ENCODE data around the gene PAM.

Gene PAM

DNA sequence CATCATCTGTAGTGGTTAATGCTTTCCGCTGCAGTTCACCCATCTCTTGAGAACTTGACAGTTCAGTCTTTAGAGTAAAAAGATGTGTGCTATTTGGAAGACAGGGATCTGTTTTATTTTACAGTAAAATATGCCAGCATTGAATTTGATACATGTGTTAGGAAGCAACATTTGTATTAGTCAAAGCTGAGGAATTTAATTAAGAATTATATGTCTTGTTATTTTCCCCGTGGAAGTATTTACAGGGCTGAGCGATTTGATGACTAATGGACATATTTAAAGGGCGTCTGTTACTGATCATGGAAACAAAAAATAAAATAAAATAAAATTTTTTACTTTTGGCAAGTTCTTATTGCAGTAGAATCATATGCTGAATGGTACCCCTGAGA lies 101.3 kb downstream of the PAM start:
- DNase-seq (ENCODE audit: low read depth in 1 of 2, low spot score in 1 of 2), result no peak

DNA sequence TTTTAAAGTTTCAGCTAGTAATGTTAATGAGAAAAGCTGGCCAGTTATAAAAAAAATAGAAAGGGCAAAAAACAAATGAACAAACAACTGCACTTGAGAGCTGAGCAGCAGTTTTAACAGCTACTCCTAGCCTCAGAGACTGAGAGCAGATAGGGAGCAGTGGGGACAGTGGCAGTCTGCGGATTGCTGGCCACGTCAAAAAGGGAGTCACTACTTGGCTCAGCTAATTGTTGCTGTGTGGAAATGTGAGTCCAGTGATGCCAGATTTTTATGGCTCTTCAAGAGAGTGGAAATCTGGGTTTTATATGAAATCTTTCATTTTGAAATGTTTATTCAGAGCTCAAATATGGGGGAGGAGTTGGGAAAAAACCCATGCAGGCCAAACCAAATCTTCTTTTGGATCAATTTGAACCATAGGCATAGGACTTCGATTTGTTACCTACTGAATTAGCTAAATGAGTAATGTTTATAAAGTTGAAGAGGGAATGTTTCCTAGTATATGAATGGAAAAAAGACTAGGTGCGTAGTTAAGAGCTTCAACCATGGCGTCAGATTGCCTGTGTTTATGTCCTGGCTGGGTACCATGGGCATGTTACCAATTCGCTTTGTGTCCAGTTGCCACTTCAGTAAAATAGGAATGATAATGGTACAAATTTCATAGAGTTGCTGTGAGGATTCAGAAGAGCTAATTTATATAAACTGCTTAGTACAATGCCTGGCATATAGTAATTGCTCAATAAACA lies 102.1 kb downstream of the PAM start:
- DNase-seq (ENCODE audit: low read depth in 1 of 2, low spot score in 1 of 2), result no peak

DNA sequence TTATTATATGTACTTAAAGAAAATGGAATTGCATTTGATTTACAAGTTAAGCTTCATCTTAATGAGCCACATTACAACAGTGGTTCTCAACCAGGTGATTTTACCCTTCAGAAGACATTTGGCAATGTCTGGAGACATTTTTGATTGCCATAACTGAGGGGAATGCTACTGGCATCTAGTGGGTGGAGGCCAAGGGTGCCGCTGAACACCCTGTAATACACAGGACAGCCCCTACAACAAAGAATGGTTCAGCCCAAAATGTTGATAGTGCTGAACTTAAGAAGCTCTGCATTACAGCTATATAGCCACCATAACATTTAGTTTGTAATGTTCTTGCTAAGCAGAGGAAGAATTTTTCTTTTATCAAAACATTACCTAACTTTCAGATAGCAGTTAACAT lies 103.1 kb downstream of the PAM start:
- no peak for DNase-seq (ENCODE audit: low read depth in 1 of 2, low spot score in 1 of 2)

DNA sequence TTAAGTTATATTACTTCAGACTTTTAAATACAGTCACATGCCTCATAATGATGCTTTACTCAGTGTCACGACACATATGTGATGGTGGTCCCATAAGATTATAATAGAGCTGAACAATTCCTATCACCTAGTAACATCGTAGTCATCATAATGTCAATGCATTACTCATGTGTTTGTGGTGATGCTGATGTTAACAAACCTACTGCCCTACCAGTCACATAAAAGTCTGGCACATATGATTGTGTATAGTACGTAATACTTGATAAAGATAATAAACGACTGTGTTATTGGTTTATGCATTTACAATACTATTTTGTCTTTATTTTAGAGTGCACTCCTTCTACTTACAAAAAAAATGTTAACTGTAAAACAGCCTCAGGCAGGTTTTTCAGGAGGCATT lies 103.7 kb downstream of the PAM start:
- DNase-seq (ENCODE audit: low read depth in 1 of 2, low spot score in 1 of 2), result no peak

DNA sequence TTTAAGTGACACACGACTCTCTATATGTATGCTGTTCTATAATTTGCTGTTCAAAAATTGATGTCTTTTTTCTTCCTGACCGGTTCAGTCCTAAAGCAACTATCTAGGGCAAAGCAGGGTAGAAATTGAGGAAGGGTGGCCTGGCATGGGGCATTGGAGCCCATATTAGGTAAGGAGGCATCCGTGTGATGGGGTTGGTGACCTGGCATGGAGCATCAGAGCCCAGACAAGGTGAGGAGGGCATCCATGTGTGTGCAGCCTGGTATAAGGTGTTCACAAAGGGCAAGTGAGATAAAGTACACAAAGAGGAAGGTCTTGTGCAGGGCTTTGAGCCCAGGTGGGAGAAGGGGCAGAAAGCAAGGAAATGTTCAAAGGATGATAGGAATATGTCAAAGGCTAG lies 104.9 kb downstream of the PAM start:
- no peak for DNase-seq (ENCODE audit: low read depth in 1 of 2, low spot score in 1 of 2)

DNA sequence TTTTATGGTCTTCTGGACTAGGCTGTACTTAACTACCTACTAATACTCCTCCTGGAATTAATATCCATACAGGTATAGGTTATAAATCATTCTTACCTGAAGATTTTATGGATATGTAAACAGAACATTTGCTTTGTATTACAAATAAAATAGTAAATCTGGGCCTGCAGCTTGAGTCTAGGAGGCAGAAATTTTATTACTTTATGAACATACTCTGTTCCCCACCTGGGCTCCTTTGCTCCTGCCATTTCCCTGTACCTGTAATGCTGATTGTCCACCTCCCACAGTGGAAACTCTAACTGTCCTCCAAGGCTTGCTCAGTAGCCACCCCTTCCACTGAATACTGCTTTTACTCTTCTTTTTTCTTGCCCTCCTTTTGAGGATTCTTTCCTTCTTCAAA lies 108.0 kb downstream of the PAM start:
- no peak for DNase-seq (ENCODE audit: low read depth in 1 of 2, low spot score in 1 of 2)

DNA sequence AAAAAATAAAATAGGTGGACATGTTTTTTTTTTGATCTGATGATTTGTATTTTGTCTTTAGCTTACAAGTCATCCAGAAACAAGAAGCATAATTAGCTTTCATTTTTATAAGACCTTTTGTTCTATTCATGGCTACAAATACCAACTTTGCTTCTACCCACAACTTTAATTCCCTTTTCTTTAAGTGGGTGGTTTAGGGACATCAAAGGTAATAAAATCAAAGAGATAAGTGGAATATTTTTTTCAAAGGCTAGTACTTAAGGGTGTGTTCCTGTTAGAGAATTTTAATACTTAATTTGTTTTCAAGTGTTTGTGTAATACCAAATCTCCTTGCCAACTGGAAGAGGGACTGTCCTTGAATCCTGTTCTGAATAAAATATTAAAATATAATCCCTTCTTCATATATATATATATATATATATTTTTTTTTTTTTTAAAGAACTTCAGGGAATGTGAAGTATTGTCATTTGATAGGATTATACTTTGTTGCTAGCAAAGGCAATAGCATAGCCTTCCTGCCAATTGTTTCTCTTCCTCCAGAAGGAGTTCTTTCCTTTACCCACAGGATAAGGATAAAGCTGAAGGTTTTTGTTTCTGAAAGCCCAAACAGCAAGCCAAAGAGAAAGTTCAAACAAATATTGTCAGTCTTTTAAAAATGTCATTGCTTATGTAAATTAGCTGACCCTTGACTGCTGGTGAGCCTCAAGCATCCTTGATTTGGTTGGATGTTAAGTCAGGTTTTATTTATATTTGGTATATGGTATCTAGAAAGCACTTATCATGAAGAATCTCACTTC lies 108.9 kb downstream of the PAM start:
- no peak for DNase-seq (ENCODE audit: low read depth in 1 of 2, low spot score in 1 of 2)

DNA sequence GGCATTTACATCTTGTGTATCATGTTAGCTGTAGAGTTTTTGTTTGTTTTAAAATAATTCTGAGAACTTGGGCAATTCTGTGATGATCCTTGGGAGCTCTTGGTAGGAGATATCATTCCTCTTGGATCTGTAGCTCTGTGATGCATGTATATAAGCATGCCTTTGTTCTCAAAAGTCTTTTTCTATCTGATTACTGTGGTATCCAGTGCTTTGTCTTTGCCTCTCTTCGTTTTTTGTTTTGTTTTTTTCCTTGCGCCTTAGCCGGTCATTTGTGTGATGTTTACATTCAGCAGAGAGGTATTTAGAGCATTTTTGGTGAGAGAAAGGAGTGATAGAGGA lies 110.0 kb downstream of the PAM start:
- no peak for DNase-seq (ENCODE audit: low read depth in 1 of 2, low spot score in 1 of 2)

DNA sequence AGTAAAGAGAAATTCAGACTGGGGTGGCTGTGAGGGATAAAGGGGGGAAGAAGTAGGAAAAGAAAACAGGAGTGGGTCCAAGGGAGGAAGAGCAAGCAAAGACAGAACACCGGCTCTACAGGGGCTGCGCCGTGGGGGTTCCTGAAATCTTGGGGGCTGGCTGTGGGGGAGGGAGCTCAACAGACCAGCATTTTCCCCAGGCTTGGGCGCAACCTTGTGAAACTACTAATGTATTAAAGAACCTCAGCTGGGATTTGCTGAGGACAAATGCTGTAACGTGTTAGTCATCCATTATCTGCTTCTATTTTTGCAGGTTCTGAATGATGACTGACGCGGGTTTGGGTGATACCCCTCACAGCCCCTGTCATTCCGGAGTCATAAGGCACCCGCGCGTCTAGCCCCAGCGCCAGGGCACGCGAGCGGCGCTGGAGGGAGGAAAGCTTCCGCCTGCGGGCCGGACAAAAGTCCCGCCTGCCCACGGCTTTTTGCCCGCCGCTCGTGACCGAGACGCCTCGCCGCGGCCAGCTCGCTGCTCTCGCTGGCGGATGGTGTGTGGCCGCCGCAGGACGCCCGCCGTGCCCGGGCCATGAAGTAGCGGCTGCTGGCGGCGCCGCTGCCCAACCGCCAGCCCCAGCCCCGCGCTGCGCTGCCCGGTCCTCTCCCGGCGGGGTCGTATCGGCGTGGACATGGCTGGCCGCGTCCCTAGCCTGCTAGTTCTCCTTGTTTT lies 110.6 kb downstream of the PAM start:
- DNase-seq (ENCODE audit: low read depth in 1 of 2, low spot score in 1 of 2), result no peak

DNA sequence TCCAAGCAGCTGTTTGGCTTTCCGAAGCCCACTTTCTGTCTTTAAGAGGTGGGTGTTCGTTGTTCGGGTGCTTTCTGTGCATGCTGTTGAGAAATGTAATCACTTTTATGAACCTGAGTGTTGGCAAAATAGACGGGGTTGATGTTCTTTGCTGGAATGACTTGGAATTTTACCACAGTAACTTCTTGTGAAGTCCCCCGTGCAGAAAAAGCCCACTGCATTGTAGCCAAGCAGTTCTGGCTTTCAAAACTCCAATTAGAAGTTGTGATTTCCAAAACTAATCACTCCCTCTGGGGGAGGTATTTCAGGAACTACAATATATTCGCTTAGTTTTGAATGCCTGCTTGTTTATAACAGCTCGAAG lies 111.1 kb downstream of the PAM start:
- DNase-seq (ENCODE audit: low read depth in 1 of 2, low spot score in 1 of 2), result no peak

DNA sequence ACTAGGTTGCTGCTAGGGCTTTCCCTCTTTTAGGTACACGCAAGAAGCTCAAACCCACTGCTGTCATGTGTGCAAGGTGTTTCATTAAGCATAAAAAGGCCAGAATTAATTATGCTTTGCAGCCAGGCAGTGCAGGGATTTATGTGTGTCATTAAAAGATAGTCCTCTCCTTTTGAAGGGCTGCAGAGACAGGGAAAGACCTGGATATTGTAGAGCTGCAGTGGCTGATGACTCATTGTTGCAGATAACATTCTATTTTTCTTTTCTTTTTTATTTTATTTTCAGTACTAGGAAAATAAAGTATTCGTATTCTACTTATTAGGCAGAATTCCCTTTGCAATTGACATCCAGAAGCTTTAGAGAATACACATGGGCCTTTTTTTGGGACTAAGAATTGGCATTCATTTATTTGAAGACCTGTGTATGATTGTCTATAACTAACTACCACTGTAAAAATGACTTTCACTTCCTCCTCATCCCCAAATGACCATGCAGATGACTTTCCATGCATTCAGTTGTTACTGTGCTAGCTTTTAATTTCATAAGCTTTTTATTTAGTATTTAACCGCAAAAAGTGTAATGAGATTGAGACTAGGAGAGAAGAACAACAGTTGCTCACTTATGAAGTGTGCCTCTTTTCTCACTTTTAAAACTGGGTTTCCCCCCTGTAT lies 113.0 kb downstream of the PAM start:
- no peak for DNase-seq (ENCODE audit: low read depth in 1 of 2, low spot score in 1 of 2)

DNA sequence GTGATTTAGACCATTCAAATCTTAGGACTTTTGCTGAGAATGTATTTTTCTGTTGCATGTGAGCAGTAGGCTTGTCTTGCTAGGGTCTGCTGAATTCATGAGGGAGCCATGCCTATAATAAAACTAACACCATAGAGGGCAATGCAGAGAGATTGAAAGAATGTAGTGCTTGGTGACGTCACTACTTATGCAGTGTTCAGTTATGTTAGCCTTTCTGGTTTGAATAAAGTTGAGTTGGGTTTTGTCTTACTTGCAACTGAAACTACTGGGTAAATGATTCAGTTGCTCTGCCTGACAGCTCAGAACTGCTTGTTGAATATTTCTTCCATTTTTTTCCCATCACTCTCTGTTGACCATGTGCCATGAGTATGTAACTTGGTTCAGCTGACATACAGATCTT lies 114.1 kb downstream of the PAM start:
- DNase-seq (ENCODE audit: low read depth in 1 of 2, low spot score in 1 of 2), result no peak

DNA sequence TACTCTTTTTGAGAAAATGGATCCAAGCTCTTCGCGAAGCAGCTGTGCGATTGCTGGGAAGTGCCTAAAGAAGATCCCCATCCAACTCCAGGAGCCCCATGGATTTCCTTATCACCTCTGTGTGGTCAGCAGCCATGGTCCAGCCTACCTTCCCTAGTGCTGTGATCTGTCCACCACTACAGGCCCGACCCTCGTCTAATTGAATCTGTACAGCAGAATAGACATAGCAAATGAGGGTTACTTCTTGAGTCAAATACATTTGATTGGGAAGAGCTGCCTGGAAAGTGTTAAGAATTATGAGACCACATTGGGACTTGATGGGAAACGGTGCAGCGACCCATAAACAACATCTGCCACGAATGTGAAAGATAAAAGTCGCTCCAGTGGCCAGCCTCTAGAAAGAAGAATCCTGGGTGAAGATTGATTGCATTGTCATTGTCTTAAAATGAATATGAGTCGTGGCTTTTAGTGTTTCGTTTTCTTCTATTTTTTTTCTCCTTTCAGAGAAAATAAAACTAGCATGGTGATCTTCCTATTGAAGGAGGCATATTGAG lies 118.4 kb downstream of the PAM start:
- DNase-seq (ENCODE audit: low read depth in 1 of 2, low spot score in 1 of 2), result no peak

DNA sequence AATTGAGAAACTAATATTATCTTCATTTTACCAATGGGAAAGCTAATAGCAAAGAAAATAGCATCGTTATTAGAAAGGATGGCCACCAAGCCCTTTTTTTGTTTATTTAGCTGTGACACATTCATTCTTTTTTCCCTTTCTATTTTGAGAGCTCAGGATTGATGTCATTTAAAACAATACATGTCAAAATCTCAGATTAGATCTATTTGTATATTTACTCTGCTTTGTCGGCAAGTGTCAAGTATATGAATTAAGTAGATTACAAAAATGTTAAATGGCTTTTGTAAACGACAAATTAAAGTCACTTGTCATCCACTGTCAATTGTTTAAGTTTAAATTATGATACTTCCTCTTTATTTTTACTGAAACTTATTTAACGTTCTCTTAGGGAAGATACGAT lies 118.9 kb downstream of the PAM start:
- no peak for DNase-seq (ENCODE audit: low read depth in 1 of 2, low spot score in 1 of 2)

DNA sequence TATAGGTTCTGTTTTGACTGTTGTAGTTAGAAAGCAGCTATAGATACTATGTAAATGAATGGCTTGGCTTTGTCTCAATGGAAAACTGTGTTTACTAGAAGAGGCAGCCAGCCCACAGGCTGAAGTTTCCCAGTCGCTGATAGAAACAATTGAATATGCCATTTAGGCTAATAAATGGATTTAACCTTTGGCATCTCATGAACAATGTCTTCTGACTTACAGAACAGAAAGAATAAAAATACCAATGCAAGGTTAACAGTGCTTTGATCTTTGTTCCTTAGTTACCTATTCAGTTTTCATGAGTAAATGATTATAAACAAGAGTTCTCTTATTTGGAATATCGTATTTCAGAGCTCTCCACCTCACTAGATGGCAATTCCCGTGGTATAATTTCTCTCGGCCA lies 120.6 kb downstream of the PAM start:
- no peak for DNase-seq (ENCODE audit: low read depth in 1 of 2, low spot score in 1 of 2)

DNA sequence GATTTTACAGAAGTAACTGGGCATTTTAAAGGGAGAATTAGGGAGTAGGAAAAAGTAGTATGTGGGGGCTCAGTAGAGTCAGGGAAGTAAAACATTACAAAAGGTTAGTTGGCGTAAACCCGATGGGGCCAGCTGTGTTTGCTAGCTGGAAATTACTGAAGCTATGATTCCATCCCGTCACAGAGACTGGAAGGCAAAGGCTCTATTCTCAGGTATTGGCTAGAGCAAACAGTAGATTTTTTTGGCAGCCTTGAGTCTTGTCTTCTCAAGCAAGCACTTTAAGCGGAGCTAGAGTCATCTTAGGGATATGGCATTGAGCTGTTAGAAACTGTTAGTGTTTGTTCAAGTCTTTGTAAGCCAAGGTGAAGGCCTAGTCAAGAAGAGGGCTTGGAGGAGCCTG lies 121.5 kb downstream of the PAM start:
- DNase-seq (ENCODE audit: low read depth in 1 of 2, low spot score in 1 of 2), result no peak

DNA sequence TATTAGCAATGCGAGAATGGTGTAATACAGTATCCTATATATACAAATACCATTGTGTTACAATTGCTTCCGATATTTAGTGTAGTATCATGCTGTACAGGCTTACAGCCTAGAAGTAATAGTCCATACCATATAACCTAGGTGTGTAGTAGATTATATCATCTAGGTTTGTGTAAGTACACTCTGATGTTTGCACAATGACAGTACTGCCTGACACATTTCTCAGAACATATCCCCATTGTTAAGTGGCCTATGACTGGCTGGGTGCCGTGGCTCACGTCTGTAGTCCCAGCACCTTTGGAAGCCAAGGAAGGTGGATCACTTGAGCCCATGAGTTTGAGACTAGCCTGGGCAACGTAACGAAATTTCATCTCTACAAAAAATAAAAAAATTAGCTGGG lies 124.6 kb downstream of the PAM start:
- DNase-seq (ENCODE audit: low read depth in 1 of 2, low spot score in 1 of 2), result no peak

DNA sequence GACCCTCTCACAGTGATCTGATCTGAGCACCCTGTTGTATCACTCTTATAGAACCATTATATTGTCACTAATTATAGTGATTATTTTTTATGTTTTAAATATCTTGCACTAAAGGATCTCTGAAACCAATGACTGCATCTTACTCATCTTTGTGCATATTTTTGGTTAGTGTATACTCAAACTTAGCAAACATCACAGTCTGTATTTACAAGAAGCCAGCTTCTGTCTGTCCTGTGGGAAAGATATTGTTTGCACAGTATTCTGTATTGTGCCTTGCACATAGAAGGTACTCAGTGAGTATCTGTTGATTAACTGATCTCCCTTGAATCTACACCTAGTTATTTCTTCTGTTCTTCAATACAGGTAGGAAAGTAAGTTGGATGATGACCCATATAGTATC lies 131.5 kb downstream of the PAM start:
- no peak for DNase-seq (ENCODE audit: low read depth in 1 of 2, low spot score in 1 of 2)

DNA sequence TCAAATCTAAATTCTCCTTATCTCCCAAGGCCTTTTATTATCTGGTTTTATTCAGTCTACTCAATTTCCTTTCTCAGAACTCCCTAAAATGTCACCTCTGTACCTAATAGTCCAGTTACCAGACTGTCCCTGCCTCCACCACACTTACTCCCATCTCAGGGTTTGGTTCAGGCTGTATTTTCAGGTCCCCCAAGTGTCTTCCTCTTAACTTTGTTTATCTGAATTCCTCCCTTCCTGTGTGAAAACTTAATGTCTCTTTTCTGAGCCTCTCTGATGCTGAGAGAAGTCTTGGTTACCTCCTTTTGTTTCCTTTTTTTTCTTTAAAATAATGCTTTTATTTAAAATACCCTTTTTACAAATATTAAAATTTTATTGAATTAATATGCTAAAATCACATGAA lies 133.4 kb downstream of the PAM start:
- DNase-seq (ENCODE audit: low read depth in 1 of 2, low spot score in 1 of 2), result no peak

DNA sequence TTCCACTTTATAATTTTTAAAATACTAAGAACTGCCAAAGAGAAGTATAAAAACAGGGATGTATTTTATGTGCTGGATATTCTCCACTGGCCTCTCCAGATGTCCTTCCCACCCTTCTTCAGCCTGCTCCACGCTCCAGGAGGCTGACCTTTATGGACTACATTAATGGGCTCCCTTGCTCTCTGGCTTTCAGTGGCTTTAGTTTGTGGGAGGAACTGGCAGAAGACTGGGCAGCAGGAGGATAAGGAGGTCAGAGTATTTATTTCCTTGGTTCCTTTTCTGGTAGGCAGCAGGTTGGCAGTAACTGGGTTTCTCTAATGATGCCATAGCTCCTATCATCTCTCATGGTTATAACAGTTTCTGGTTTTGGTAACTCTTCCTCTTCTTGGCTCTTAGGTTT lies 133.9 kb downstream of the PAM start:
- no peak for DNase-seq (ENCODE audit: low read depth in 1 of 2, low spot score in 1 of 2)

DNA sequence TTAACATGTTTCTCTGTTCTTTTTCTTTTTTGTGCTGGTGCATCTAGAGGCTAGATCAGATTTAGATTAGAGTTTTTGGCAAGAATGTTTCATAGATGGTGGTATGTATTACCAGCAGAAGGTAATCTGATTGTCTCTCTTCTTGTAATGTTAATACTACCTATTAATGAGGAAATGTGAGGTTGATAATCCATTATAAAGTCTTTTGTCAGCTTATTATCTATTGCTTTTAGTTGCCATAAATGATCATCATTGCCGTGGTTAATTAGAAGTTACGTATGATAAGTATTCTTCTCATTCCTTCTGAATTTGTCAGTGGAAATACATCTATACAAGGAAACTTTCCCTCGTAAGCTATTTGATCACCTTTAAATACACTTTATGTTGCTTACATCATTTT lies 135.0 kb downstream of the PAM start:
- no peak for DNase-seq (ENCODE audit: low read depth in 1 of 2, low spot score in 1 of 2)

DNA sequence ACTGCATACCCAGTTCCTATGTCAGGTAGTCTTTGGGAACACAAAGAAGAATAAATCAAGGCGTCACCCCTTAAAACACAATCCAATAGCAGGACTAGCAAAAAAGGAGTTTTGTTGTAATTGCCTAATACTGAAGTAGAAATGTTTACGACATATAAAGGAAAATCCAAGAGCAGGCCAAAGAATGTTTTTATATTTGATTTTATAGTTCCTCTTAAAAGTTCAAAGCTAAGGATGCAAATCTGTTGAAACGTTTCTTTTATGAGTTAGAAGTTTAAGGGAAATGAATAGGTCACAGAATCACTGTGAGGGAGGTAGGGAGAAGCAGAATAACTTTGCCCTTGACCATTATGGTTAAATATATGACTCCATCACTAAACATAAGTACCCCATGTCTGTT lies 136.1 kb downstream of the PAM start:
- DNase-seq (ENCODE audit: low read depth in 1 of 2, low spot score in 1 of 2), result no peak

Measured in activated T-helper 1 cell treated with anti-CD3 and anti-CD28 coated beads, Interleukin-2, amount 50 U/mL, for 16 hours (primary cell).